SK-N-SH (cell line): ENCODE measurements around the gene UBR3. TPM values are rescaled to one million over a fixed set of nuclear protein-coding genes. Genes with fewer than 3 reads are reported as not detected.

Experiments
- CTCF ChIA-PET: fragments of 300-600, 350-600 bp; formaldehyde crosslinking; extraction: SDS; loops from one replicate; lab custom pipeline; 2021; lab: Yijun Ruan, JAX
- POLR2A ChIA-PET: fragments of 350-600 bp; sonication (Branson Sonifier 250); formaldehyde crosslinking; extraction: SDS; loops from one replicate; lab custom pipeline; 2020; ENCODE audit warnings: antibody characterized with exemption, inconsistent platforms; lab: Yijun Ruan, JAX
- DNase-seq: peaks from one replicate; pipeline ENCODE4 v3.0.0; 2012
- H2AFZ ChIP-seq: fragments of 200-600 bp; sonication (generic); 2 replicates; pipeline ENCODE4 v1.8.1; 2016; ENCODE audit warnings: antibody characterized with exemption, mild to moderate bottlenecking, low read depth
- H3F3A ChIP-seq: fragments of 200-600 bp; sonication (generic); replicated peaks from 2 replicates; pipeline ENCODE3; 2016; ENCODE audit warnings: antibody characterized with exemption, mild to moderate bottlenecking; ENCODE audit not compliant: insufficient read depth
- H3K27ac ChIP-seq, 2 experiments: fragments of 200-500 bp in 1 of 2; fragments of 200-600 bp in 1 of 2; sonication (Bioruptor generic) in 1 of 2; sonication (generic), shearing (Covaris generic) in 1 of 2; 2 replicates each; pipeline versions ENCODE4 v1.5.1 to v1.6.1; 2014 to 2016; ENCODE audit warnings: low read depth in 2 of 2, inconsistent platforms in 1 of 2, low read length in 1 of 2, mild to moderate bottlenecking in 1 of 2, mixed read lengths in 1 of 2
- H3K27me3 ChIP-seq: fragments of 200-600 bp; sonication (generic), shearing (Covaris generic); 2 replicates; pipeline ENCODE4 v1.6.1; 2016; ENCODE audit warnings: mixed run types; ENCODE audit not compliant: insufficient read depth
- H3K36me3 ChIP-seq, 2 experiments: fragments of 200-500 bp in 1 of 2; fragments of 200-600 bp in 1 of 2; sonication (Bioruptor generic) in 1 of 2; sonication (generic) in 1 of 2; replicated peaks in 1 of 2; 2 replicates each; pipeline versions ENCODE3 to v1.5.1; 2014 to 2016; ENCODE audit warnings: low read length in 1 of 2, mild to moderate bottlenecking in 1 of 2; ENCODE audit not compliant: insufficient read depth in 2 of 2, control insufficient read depth in 1 of 2
- H3K4me1 ChIP-seq, 2 experiments: fragments of 200-500 bp in 1 of 2; fragments of 200-600 bp in 1 of 2; sonication (Bioruptor generic) in 1 of 2; sonication (generic), shearing (Covaris generic) in 1 of 2; 2 replicates each; pipeline versions ENCODE4 v1.5.1 to v1.6.1; 2014 to 2016; ENCODE audit warnings: low read depth in 1 of 2, low read length in 1 of 2, mixed run types in 1 of 2; ENCODE audit not compliant: insufficient read depth in 2 of 2, control insufficient read depth in 1 of 2
- H3K4me2 ChIP-seq: fragments of 200-600 bp; sonication (generic), shearing (Covaris generic); 2 replicates; pipeline ENCODE4 v1.6.1; 2017; ENCODE audit warnings: mixed run types
- H3K4me3 ChIP-seq, 2 experiments: fragments of 200-500 bp in 1 of 2; fragments of 200-600 bp in 1 of 2; sonication (Bioruptor generic) in 1 of 2; sonication (generic), shearing (Covaris generic) in 1 of 2; 2 replicates each; pipeline versions ENCODE4 v1.5.1 to v1.8.1; 2014 to 2016; ENCODE audit warnings: low read depth in 2 of 2, inconsistent platforms in 1 of 2, low read length in 1 of 2, mild to moderate bottlenecking in 1 of 2, mixed read lengths in 1 of 2, moderate library complexity in 1 of 2
- H3K79me2 ChIP-seq: fragments of 200-600 bp; sonication (generic); 2 replicates; pipeline ENCODE4 v1.8.1; 2017; ENCODE audit warnings: mild to moderate bottlenecking; ENCODE audit not compliant: insufficient read depth
- H3K9ac ChIP-seq: fragments of 200-600 bp; sonication (generic); 2 replicates; pipeline ENCODE4 v1.6.1; 2017; ENCODE audit warnings: mixed run types
- H3K9me2 ChIP-seq: fragments of 200-600 bp; sonication (generic); 2 replicates; pipeline ENCODE4 v1.6.1; 2017; ENCODE audit warnings: mixed run types
- H3K9me3 ChIP-seq: fragments of 200-600 bp; sonication (generic); 2 replicates; pipeline ENCODE4 v1.6.1; 2017; ENCODE audit warnings: mixed run types, mild to moderate bottlenecking, moderate library complexity
- H4K20me1 ChIP-seq: fragments of 200-600 bp; sonication (generic); 2 replicates; pipeline ENCODE4 v1.6.1; 2017; ENCODE audit warnings: mild to moderate bottlenecking, mixed run types; ENCODE audit not compliant: insufficient read depth
- EZH2phosphoT487 ChIP-seq: fragments of 200-600 bp; sonication (generic); IDR thresholded peaks from 2 replicates; pipeline ENCODE4 v1.6.1; 2017; ENCODE audit warnings: low read depth, mixed run types, mild to moderate bottlenecking, antibody characterized with exemption, moderate library complexity, borderline replicate concordance
- FOSL2 ChIP-seq: IDR thresholded peaks from 2 replicates; pipeline ENCODE4 v1.4.0; 2012; ENCODE audit warnings: low read depth, mild to moderate bottlenecking, moderate library complexity, borderline replicate concordance
- FOXM1 ChIP-seq: IDR thresholded peaks from 2 replicates; pipeline ENCODE4 v1.4.0; 2012; ENCODE audit warnings: low read depth, mild to moderate bottlenecking
- GABPA ChIP-seq: IDR thresholded peaks from 2 replicates; pipeline ENCODE4 v1.4.0; 2012; ENCODE audit warnings: low read depth, mild to moderate bottlenecking
- GATA2 ChIP-seq: sonication (generic); formaldehyde crosslinking; IDR thresholded peaks from 2 replicates; pipeline ENCODE4 v1.5.0; 2020; ENCODE audit warnings: mild to moderate bottlenecking, missing genetic modification reagents
- MEF2A ChIP-seq: IDR thresholded peaks from 2 replicates; pipeline ENCODE4 v1.4.0; 2012; ENCODE audit warnings: low read depth, borderline replicate concordance
- MXI1 ChIP-seq: IDR thresholded peaks from 2 replicates; pipeline ENCODE4 v1.6.1; 2012; ENCODE audit warnings: mild to moderate bottlenecking, low read depth, low read length, improper control_type of control experiment
- NFIC ChIP-seq: IDR thresholded peaks from 2 replicates; pipeline ENCODE4 v1.4.0; 2012; ENCODE audit warnings: borderline replicate concordance
- NRF1 ChIP-seq: IDR thresholded peaks from 2 replicates; pipeline ENCODE4 v1.6.1; 2012; ENCODE audit warnings: low read depth, mild to moderate bottlenecking, low read length
- POLR2AphosphoS5 ChIP-seq: IDR thresholded peaks from 2 replicates; pipeline ENCODE4 v1.6.1; 2012; ENCODE audit warnings: low read depth, low read length
- RFX5 ChIP-seq: IDR thresholded peaks from 2 replicates; pipeline ENCODE4 v1.6.1; 2012; ENCODE audit warnings: mild to moderate bottlenecking, improper control_type of control experiment, low read length
- RXRA ChIP-seq: IDR thresholded peaks from 2 replicates; pipeline ENCODE4 v1.4.0; 2012; ENCODE audit warnings: low read depth, mild to moderate bottlenecking, borderline replicate concordance
- SMC3 ChIP-seq: IDR thresholded peaks from 2 replicates; pipeline ENCODE4 v1.6.1; 2012; ENCODE audit warnings: low read depth, low read length, improper control_type of control experiment
- TCF12 ChIP-seq: IDR thresholded peaks from 2 replicates; pipeline ENCODE4 v1.4.0; 2012
- TEAD4 ChIP-seq: IDR thresholded peaks from 2 replicates; pipeline ENCODE4 v1.4.0; 2012; ENCODE audit warnings: mild to moderate bottlenecking, borderline replicate concordance; ENCODE audit not compliant: insufficient read depth
- YY1 ChIP-seq: IDR thresholded peaks from 2 replicates; pipeline ENCODE4 v1.4.0; 2012; ENCODE audit warnings: low read depth, mild to moderate bottlenecking
- WGBS: methylation state at CpG from one replicate; pipeline ENCODE4 v1.1.6; 2017; ENCODE audit warnings: low lambda C conversion rate; 5-methylcytosine and 5-hydroxymethylcytosine counted together
- polyA plus RNA-seq, 3 experiments: library from polyadenylated mRNA; depleted of rRNA; stranded (reverse); fragments of >200 nt; gene quantifications; 2 replicates each; pipeline ENCODE4 v1.2.3, GENCODE V29; 2012
- TF ChIP-seq, protein P1 (sequence below): IDR thresholded peaks from 2 replicates; pipeline ENCODE4 v1.4.0; 2012; ENCODE audit warnings: low read depth, borderline replicate concordance
- TF ChIP-seq, protein P2 (sequence below): IDR thresholded peaks from 2 replicates; pipeline ENCODE4 v1.4.0; 2012; ENCODE audit warnings: low read depth
- TF ChIP-seq, protein P3 (sequence below): fragments of 150-350 bp; IDR thresholded peaks from 2 replicates; pipeline ENCODE4 v1.6.1; 2017; ENCODE audit warnings: antibody characterized with exemption, low read length, low read depth, borderline replicate concordance
- TF ChIP-seq, protein P4 (sequence below): IDR thresholded peaks from 2 replicates; pipeline ENCODE4 v1.6.1; 2012; ENCODE audit warnings: mild to moderate bottlenecking, low read depth, low read length, moderate library complexity
- TF ChIP-seq, protein P5 (sequence below): fragments of 150-350 bp; IDR thresholded peaks from 2 replicates; pipeline ENCODE4 v1.6.1; 2016; ENCODE audit warnings: mild to moderate bottlenecking, low read depth, low read length
- TF ChIP-seq, protein P6 (sequence below): fragments of 200-600 bp; sonication (generic); IDR thresholded peaks from 2 replicates; pipeline ENCODE4 v1.6.1; 2017; ENCODE audit warnings: antibody characterized with exemption, mild to moderate bottlenecking, moderate library complexity
- TF ChIP-seq, protein P7 (sequence below): IDR thresholded peaks from 2 replicates; pipeline ENCODE4; 2012

UBR3 gene
- polyA plus RNA-seq, 1 of the 3 experiments (the other 2 are of a cell fraction): 5.2 TPM

DNA sequence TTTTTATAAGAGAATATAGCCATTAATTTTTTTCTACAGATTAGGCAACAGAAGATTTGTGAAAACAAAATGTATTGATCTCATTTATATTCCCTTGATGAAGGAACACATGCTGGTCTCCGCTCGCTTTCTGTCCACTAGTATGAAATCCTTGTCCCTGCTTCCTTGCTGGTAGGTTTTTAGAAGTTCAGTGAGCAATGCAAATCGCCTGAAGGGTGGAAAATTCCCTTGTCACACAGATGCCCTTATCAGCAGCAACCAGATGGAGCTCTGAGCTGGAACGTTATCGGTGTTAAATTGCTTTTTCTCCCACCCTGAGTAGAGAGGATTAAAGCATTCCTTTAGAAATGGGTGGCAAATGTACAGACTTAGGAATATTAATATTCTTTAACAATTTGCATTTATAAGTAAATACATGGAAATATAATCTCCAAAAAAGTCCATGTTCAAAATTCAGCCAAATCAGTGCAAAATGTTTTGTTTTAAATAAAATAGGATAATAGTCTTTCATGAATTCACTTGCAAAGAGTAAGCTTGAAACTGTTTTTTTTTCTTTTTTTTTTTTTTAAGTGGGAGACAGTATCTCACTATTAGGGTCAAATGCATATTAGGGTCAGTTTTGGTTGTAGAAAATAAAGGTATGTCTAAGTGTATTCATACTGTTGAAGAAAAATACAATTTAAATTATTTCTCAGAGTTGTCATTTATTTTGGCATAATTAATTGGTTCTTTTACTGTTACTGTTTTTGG lies 186.7 kb downstream of the UBR3 start:
- POLR2A ChIA-PET: no interaction called here
- Histone ChIP-seq H3K4me3 (no peak overlapping the region), H3K9ac (no peak overlapping the region), H3K79me2 (no peaks in the 10 kb centered on the region), H3K27ac (peak overlapping the region in 1 of 2 experiments; percentile 47; a peak in 2 of 4 replicates), H3K27me3 (no peaks in the 10 kb centered on the region), H4K20me1 (no peaks in the 10 kb centered on the region), H3K9me2 (no peaks in the 10 kb centered on the region), H3F3A (no peaks in the 10 kb centered on the region), H3K9me3 (no peaks in the 10 kb centered on the region; the same call in none of the 2 replicates), H3K4me1 (peaks cover 0 to 8% of the 10 kb centered on the region in 2 experiments; a peak in 2 of 4 replicates), H3K4me2 (no peak overlapping the region), H3K36me3 (peaks cover 4 to 32% of the 10 kb centered on the region in 2 experiments), H2AFZ (no peak overlapping the region)
- CTCF ChIA-PET: interaction anchor here (2.2 kb wide), 1 partner anchor 24 kb away, joined by 5 read pairs; no protein-coding TSS in a partner anchor
- 57% methylated on average over 5 of the region's 5 CpGs for WGBS
- DNase-seq: peak; percentile 68
- TF ChIP-seq FOXM1 (no peak), GABPA (no peak), MEF2A (no peak), TCF12 (peak; percentile 48; the same call in 1 of the 2 replicates), TEAD4 (0 out of 2 replicates have a peak, but pooled peaks have one; percentile 27), NRF1 (no peak), SMC3 (no peak), RXRA (no peak), EZH2phosphoT487 (no peak), RFX5 (no peak), NFIC (no peak), GATA2 (CRISPR knock-in tag) (peak; percentile 98), POLR2AphosphoS5 (no peak), FOSL2 (no peak), YY1 (no peak), MXI1 (no peak; the same call in 1 of the 2 replicates)
- TF ChIP-seq, protein P1, sequence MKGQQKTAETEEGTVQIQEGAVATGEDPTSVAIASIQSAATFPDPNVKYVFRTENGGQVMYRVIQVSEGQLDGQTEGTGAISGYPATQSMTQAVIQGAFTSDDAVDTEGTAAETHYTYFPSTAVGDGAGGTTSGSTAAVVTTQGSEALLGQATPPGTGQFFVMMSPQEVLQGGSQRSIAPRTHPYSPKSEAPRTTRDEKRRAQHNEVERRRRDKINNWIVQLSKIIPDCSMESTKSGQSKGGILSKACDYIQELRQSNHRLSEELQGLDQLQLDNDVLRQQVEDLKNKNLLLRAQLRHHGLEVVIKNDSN: no peak
- TF ChIP-seq, protein P2, sequence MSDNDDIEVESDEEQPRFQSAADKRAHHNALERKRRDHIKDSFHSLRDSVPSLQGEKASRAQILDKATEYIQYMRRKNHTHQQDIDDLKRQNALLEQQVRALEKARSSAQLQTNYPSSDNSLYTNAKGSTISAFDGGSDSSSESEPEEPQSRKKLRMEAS: no peak
- TF ChIP-seq, protein P3, sequence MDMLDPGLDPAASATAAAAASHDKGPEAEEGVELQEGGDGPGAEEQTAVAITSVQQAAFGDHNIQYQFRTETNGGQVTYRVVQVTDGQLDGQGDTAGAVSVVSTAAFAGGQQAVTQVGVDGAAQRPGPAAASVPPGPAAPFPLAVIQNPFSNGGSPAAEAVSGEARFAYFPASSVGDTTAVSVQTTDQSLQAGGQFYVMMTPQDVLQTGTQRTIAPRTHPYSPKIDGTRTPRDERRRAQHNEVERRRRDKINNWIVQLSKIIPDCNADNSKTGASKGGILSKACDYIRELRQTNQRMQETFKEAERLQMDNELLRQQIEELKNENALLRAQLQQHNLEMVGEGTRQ: no peak
- TF ChIP-seq, protein P4, sequence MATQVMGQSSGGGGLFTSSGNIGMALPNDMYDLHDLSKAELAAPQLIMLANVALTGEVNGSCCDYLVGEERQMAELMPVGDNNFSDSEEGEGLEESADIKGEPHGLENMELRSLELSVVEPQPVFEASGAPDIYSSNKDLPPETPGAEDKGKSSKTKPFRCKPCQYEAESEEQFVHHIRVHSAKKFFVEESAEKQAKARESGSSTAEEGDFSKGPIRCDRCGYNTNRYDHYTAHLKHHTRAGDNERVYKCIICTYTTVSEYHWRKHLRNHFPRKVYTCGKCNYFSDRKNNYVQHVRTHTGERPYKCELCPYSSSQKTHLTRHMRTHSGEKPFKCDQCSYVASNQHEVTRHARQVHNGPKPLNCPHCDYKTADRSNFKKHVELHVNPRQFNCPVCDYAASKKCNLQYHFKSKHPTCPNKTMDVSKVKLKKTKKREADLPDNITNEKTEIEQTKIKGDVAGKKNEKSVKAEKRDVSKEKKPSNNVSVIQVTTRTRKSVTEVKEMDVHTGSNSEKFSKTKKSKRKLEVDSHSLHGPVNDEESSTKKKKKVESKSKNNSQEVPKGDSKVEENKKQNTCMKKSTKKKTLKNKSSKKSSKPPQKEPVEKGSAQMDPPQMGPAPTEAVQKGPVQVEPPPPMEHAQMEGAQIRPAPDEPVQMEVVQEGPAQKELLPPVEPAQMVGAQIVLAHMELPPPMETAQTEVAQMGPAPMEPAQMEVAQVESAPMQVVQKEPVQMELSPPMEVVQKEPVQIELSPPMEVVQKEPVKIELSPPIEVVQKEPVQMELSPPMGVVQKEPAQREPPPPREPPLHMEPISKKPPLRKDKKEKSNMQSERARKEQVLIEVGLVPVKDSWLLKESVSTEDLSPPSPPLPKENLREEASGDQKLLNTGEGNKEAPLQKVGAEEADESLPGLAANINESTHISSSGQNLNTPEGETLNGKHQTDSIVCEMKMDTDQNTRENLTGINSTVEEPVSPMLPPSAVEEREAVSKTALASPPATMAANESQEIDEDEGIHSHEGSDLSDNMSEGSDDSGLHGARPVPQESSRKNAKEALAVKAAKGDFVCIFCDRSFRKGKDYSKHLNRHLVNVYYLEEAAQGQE: no peak
- TF ChIP-seq, protein P5, sequence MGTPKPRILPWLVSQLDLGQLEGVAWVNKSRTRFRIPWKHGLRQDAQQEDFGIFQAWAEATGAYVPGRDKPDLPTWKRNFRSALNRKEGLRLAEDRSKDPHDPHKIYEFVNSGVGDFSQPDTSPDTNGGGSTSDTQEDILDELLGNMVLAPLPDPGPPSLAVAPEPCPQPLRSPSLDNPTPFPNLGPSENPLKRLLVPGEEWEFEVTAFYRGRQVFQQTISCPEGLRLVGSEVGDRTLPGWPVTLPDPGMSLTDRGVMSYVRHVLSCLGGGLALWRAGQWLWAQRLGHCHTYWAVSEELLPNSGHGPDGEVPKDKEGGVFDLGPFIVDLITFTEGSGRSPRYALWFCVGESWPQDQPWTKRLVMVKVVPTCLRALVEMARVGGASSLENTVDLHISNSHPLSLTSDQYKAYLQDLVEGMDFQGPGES: no peak
- TF ChIP-seq, protein P6, sequence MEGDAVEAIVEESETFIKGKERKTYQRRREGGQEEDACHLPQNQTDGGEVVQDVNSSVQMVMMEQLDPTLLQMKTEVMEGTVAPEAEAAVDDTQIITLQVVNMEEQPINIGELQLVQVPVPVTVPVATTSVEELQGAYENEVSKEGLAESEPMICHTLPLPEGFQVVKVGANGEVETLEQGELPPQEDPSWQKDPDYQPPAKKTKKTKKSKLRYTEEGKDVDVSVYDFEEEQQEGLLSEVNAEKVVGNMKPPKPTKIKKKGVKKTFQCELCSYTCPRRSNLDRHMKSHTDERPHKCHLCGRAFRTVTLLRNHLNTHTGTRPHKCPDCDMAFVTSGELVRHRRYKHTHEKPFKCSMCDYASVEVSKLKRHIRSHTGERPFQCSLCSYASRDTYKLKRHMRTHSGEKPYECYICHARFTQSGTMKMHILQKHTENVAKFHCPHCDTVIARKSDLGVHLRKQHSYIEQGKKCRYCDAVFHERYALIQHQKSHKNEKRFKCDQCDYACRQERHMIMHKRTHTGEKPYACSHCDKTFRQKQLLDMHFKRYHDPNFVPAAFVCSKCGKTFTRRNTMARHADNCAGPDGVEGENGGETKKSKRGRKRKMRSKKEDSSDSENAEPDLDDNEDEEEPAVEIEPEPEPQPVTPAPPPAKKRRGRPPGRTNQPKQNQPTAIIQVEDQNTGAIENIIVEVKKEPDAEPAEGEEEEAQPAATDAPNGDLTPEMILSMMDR: no peak
- TF ChIP-seq, protein P7, sequence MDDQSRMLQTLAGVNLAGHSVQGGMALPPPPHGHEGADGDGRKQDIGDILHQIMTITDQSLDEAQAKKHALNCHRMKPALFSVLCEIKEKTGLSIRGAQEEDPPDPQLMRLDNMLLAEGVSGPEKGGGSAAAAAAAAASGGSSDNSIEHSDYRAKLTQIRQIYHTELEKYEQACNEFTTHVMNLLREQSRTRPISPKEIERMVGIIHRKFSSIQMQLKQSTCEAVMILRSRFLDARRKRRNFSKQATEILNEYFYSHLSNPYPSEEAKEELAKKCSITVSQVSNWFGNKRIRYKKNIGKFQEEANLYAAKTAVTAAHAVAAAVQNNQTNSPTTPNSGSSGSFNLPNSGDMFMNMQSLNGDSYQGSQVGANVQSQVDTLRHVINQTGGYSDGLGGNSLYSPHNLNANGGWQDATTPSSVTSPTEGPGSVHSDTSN: no peak
